Measurements from ENCODE around the gene SAMD11.

DNA sequence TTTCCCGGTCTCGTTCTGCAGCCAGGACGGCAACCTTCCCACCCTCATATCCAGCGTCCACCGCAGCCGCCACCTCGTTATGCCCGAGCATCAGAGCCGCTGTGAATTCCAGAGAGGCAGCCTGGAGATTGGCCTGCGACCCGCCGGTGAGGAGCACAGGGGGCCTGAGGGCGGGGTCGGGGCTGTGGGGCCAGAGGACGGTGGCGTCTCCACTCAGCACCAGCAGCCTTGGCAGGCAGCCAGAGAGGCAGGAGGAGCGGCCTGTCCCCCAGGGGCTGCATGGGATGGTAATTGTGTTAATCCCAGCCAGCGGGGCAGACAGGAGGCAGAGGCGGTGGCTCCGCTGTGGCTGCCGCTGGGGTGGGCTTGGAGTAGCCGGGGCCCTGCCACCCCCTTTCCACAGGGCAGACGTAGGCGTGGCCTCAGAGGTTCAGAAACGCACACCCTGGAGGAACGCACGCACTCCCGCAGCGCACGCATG is 12.1 kb downstream of the SAMD11 start:
- no peak for TF ChIP-seq POLR2A (IDR thresholded peaks at IDR 0.05)
- TF ChIP-seq, protein P1, sequence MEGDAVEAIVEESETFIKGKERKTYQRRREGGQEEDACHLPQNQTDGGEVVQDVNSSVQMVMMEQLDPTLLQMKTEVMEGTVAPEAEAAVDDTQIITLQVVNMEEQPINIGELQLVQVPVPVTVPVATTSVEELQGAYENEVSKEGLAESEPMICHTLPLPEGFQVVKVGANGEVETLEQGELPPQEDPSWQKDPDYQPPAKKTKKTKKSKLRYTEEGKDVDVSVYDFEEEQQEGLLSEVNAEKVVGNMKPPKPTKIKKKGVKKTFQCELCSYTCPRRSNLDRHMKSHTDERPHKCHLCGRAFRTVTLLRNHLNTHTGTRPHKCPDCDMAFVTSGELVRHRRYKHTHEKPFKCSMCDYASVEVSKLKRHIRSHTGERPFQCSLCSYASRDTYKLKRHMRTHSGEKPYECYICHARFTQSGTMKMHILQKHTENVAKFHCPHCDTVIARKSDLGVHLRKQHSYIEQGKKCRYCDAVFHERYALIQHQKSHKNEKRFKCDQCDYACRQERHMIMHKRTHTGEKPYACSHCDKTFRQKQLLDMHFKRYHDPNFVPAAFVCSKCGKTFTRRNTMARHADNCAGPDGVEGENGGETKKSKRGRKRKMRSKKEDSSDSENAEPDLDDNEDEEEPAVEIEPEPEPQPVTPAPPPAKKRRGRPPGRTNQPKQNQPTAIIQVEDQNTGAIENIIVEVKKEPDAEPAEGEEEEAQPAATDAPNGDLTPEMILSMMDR (IDR thresholded peaks at IDR 0.05) = no peak
